HepG2 (cell line): ENCODE measurements around the gene PAFAH1B2. TPM values are rescaled to one million over a fixed set of nuclear protein-coding genes. Genes with fewer than 3 reads are reported as not detected.

ENCODE experiments used
- AKNA ChIP-seq: sonication (generic); formaldehyde crosslinking; IDR thresholded peaks from 2 replicates; pipeline ENCODE4 v1.4.0; 2020; ENCODE audit warnings: missing genetic modification reagents, borderline replicate concordance
- ARNT2 ChIP-seq: sonication (generic); formaldehyde crosslinking; IDR thresholded peaks from 2 replicates; pipeline ENCODE4 v1.8.0; 2022; ENCODE audit warnings: mild to moderate bottlenecking, low read depth, missing genetic modification reagents, moderate library complexity
- CBX2 ChIP-seq, 2 experiments: fragments of 200-600 bp in 1 of 2; sonication (generic); formaldehyde crosslinking in 1 of 2; IDR thresholded peaks; 2 replicates each; pipeline versions ENCODE4 v1.7.0 to v1.8.1; 2018 to 2022; ENCODE audit warnings: low read depth in 2 of 2, low read length in 1 of 2, mild to moderate bottlenecking in 1 of 2, missing genetic modification reagents in 1 of 2
- CHD4 ChIP-seq: fragments of 200-600 bp; sonication (generic); IDR thresholded peaks from 2 replicates; pipeline ENCODE4 v1.7.0; 2017; ENCODE audit warnings: mild to moderate bottlenecking, low read length, borderline replicate concordance
- ELF4 ChIP-seq: sonication (generic); formaldehyde crosslinking; IDR thresholded peaks from 2 replicates; pipeline ENCODE4 v1.5.0; 2020; ENCODE audit warnings: missing genetic modification reagents, mild to moderate bottlenecking, moderate library complexity, borderline replicate concordance
- HNRNPK ChIP-seq: fragments of 200-400 bp; formaldehyde crosslinking; IDR thresholded peaks from 2 replicates; pipeline ENCODE4 v1.6.1; 2018; ENCODE audit warnings: low read length, low read depth, moderate library complexity, mild to moderate bottlenecking; ENCODE audit not compliant: poor library complexity, severe bottlenecking
- IRF1 ChIP-seq: sonication (generic); formaldehyde crosslinking; IDR thresholded peaks from 2 replicates; pipeline ENCODE4 v1.4.0; 2020; ENCODE audit warnings: low read depth, mild to moderate bottlenecking, missing genetic modification reagents
- JUND ChIP-seq: sonication (generic); formaldehyde crosslinking; IDR thresholded peaks from 2 replicates; pipeline ENCODE4 v1.8.0; 2022; ENCODE audit warnings: mild to moderate bottlenecking, missing genetic modification reagents
- KDM3A ChIP-seq: IDR thresholded peaks from 2 replicates; pipeline ENCODE4 v1.6.1; 2018; ENCODE audit warnings: low read depth, missing compliant biosample characterization
- MAF1 ChIP-seq: sonication (generic); formaldehyde crosslinking; IDR thresholded peaks from 2 replicates; pipeline ENCODE4 v1.5.0; 2020; ENCODE audit warnings: missing genetic modification reagents, borderline replicate concordance
- MED1 ChIP-seq: sonication (generic); formaldehyde crosslinking; IDR thresholded peaks from 2 replicates; pipeline ENCODE4 v1.4.0; 2020; ENCODE audit warnings: missing genetic modification reagents
- NPAS2 ChIP-seq: sonication (generic); formaldehyde crosslinking; IDR thresholded peaks from 2 replicates; pipeline ENCODE4 v1.8.0; 2022; ENCODE audit warnings: mild to moderate bottlenecking, missing genetic modification reagents, borderline replicate concordance
- SMAD1 ChIP-seq: sonication (generic); formaldehyde crosslinking; IDR thresholded peaks from 2 replicates; pipeline ENCODE4 v1.4.0; 2020; ENCODE audit warnings: missing genetic modification reagents, low read depth, mild to moderate bottlenecking, borderline replicate concordance
- ZIK1 ChIP-seq: sonication (generic); formaldehyde crosslinking; IDR thresholded peaks from 2 replicates; pipeline ENCODE4 v1.5.0; 2020; ENCODE audit warnings: mild to moderate bottlenecking, low read depth, missing genetic modification reagents, borderline replicate concordance
- ZMAT3 ChIP-seq: sonication (generic); formaldehyde crosslinking; conservative IDR thresholded peaks from 2 replicates; pipeline ENCODE4 v1.7.0; 2021; ENCODE audit warnings: missing genetic modification reagents
- ZNF12 ChIP-seq: sonication (generic); formaldehyde crosslinking; IDR thresholded peaks from 2 replicates; pipeline ENCODE4 v1.5.0; 2020; ENCODE audit warnings: missing genetic modification reagents
- ZNF670 ChIP-seq: sonication (generic); formaldehyde crosslinking; IDR thresholded peaks from 2 replicates; pipeline ENCODE4 v1.8.0; 2022; ENCODE audit warnings: mild to moderate bottlenecking, missing genetic modification reagents, borderline replicate concordance
- ZNF678 ChIP-seq: sonication (generic); formaldehyde crosslinking; IDR thresholded peaks from 2 replicates; pipeline ENCODE4 v1.4.0; 2020; ENCODE audit warnings: mild to moderate bottlenecking, missing genetic modification reagents
- polyA plus RNA-seq, 8 experiments: library from polyadenylated mRNA; depleted of rRNA in 3 of 8; stranded (reverse) in 7 of 8; unstranded in 1 of 8; fragments of >200 nt; fragmentation: Illumina TruSeq in 4 of 8; extraction: Trizol in 4 of 8; gene quantifications; 2 replicates each; pipeline versions ENCODE4 v1.2.1 to v1.2.3, GENCODE V29; 2011 to 2016; ENCODE audit warnings: low read depth in 4 of 8, missing spikeins in 1 of 8, mixed read lengths in 1 of 8; ENCODE audit not compliant: insufficient read depth in 1 of 8
- total RNA-seq, 5 experiments: library from RNA; depleted of rRNA; stranded (reverse); fragments of >200 nt; fragmentation: Illumina TruSeq; extraction: Trizol; gene quantifications; 2 replicates each; pipeline ENCODE4 v1.2.3, GENCODE V29; 2016; ENCODE audit warnings: low read depth in 1 of 5
- TF ChIP-seq, protein P1 (sequence below): sonication (generic); formaldehyde crosslinking; IDR thresholded peaks from 2 replicates; pipeline ENCODE4 v1.4.0; 2020; ENCODE audit warnings: missing genetic modification reagents
- TF ChIP-seq, protein P2 (sequence below): sonication (generic); formaldehyde crosslinking; conservative IDR thresholded peaks from 2 replicates; pipeline ENCODE4 v1.4.0; 2020; ENCODE audit warnings: missing genetic modification reagents

PAFAH1B2 gene
- total and polyA plus RNA-seq, 2 of the 13 experiments (the other 11 are each of a cell fraction or from before 2014, with no cell fraction given) = 28.8 to 104 TPM

- TF ChIP-seq IRF1 (CRISPR knock-in tag) (0 out of 2 replicates have a peak, but pooled peaks have one; percentile 78), ZNF678 (0 out of 2 replicates have a peak, but pooled peaks have one; percentile 84), CHD4 (no peak), ZIK1 (CRISPR knock-in tag) (no peak; the same call in 1 of the 2 replicates), CBX2 (IDR thresholded peaks at IDR 0.05; ENCODE audit: low read depth, low read length) (no peak), CBX2 (CRISPR knock-in tag; IDR thresholded peaks at IDR 0.05; ENCODE audit: low read depth) (no peak), ARNT2 (peak; percentile 33; the same call in 1 of the 2 replicates), JUND (no peak), ELF4 (CRISPR knock-in tag) (peak; percentile 95), KDM3A (CRISPR knock-in tag) (peak; percentile 90; the same call in 1 of the 2 replicates), SMAD1 (CRISPR knock-in tag) (peak; percentile 5; the same call in 1 of the 2 replicates), NPAS2 (CRISPR knock-in tag) (no peak), ZNF670 (CRISPR knock-in tag) (peak; percentile 79; the same call in 1 of the 2 replicates), AKNA (CRISPR knock-in tag) (no peak), MAF1 (CRISPR knock-in tag) (no peak; the same call in 1 of the 2 replicates), ZNF12 (CRISPR knock-in tag) (peak; percentile 55; the same call in 1 of the 2 replicates), MED1 (CRISPR knock-in tag) (peak; percentile 74), HNRNPK (no peak), ZMAT3 (CRISPR knock-in tag) (no peak; the same call in 1 of the 2 replicates)
- TF ChIP-seq, protein P1, sequence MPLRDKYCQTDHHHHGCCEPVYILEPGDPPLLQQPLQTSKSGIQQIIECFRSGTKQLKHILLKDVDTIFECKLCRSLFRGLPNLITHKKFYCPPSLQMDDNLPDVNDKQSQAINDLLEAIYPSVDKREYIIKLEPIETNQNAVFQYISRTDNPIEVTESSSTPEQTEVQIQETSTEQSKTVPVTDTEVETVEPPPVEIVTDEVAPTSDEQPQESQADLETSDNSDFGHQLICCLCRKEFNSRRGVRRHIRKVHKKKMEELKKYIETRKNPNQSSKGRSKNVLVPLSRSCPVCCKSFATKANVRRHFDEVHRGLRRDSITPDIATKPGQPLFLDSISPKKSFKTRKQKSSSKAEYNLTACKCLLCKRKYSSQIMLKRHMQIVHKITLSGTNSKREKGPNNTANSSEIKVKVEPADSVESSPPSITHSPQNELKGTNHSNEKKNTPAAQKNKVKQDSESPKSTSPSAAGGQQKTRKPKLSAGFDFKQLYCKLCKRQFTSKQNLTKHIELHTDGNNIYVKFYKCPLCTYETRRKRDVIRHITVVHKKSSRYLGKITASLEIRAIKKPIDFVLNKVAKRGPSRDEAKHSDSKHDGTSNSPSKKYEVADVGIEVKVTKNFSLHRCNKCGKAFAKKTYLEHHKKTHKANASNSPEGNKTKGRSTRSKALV = peak; percentile 86
- TF ChIP-seq, protein P2, sequence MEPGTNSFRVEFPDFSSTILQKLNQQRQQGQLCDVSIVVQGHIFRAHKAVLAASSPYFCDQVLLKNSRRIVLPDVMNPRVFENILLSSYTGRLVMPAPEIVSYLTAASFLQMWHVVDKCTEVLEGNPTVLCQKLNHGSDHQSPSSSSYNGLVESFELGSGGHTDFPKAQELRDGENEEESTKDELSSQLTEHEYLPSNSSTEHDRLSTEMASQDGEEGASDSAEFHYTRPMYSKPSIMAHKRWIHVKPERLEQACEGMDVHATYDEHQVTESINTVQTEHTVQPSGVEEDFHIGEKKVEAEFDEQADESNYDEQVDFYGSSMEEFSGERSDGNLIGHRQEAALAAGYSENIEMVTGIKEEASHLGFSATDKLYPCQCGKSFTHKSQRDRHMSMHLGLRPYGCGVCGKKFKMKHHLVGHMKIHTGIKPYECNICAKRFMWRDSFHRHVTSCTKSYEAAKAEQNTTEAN (CRISPR knock-in tag) = no peak
Measured at GRCh38 chr11:117143871-117144476, at the start of gene PAFAH1B2 (continued).
